IPS-15b (cell line): Measurements from ENCODE around the gene VEGFD.
"Not testable (repeated sequence)": the region's sequence is repeated elsewhere in the genome, so short reads cannot be mapped to it uniquely, and the experiment has no call there.

Experiments used
- H3K27me3 ChIP-seq: one replicate; pipeline ENCODE4 v1.6.1; 2013; ENCODE audit warnings: low read length; ENCODE audit not compliant: control insufficient read depth, insufficient read depth
- H3K36me3 ChIP-seq: one replicate; pipeline ENCODE4 v1.6.1; 2013; ENCODE audit warnings: low read length; ENCODE audit not compliant: control insufficient read depth, insufficient read depth
- H3K4me1 ChIP-seq: one replicate; pipeline ENCODE4 v1.6.1; 2013; ENCODE audit warnings: mild to moderate bottlenecking, low read length; ENCODE audit not compliant: control insufficient read depth, insufficient read depth
- H3K4me3 ChIP-seq: one replicate; pipeline ENCODE4 v1.5.1; 2013; ENCODE audit warnings: low read depth, low read length
- H3K9ac ChIP-seq: one replicate; pipeline ENCODE4 v1.6.1; 2013; ENCODE audit warnings: low read depth, mild to moderate bottlenecking, low read length
- H3K9me3 ChIP-seq: one replicate; pipeline ENCODE4 v1.6.1; 2013; ENCODE audit warnings: mild to moderate bottlenecking, low read length; ENCODE audit not compliant: control insufficient read depth, insufficient read depth

Gene VEGFD

GRCh38 chrX:15322472-15322871 lies 61.7 kb downstream of the VEGFD start:
- H3K4me3 ChIP-seq, result no peak overlapping the region
- H3K36me3 ChIP-seq, result no peaks in the 10 kb centered on the region
- H3K4me1 ChIP-seq, result no peaks in the 10 kb centered on the region
- no peak overlapping the region for H3K9ac ChIP-seq
- no peaks in the 10 kb centered on the region for H3K27me3 ChIP-seq
- H3K9me3 ChIP-seq, result no peaks in the 10 kb centered on the region

DNA sequence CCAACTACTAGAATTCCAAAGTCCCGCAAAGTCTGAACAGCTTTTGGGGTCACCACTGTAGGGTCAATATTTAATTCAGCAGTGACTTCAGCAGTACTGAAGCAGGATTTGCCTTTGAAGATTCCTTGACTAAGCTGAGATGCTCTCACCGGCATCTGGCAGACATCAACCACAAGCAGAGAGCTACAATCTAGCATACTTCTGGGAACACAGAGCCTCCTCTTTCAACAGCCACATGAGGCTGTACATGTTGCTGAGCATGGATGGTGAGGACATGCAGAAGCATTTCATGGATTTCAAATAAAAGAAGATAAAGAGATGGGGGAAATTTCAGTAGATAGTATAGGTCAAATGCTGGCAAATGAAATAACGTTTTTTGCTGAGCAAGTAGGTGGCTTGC lies 62.1 kb downstream of the VEGFD start:
- Histone ChIP-seq H3K36me3 (no peaks in the 10 kb centered on the region), H3K4me3 (no peak overlapping the region), H3K9ac (no peak overlapping the region), H3K4me1 (no peaks in the 10 kb centered on the region), H3K9me3 (no peaks in the 10 kb centered on the region), H3K27me3 (no peaks in the 10 kb centered on the region)

- Histone ChIP-seq H3K9ac (no peak overlapping the region), H3K27me3 (no peaks in the 10 kb centered on the region), H3K9me3 (no peaks in the 10 kb centered on the region), H3K4me1 (no peaks in the 10 kb centered on the region), H3K36me3 (no peaks in the 10 kb centered on the region), H3K4me3 (no peak overlapping the region)
Observed at GRCh38 chrX:15321447-15321846, 62.8 kb downstream of the VEGFD start.

- H3K4me1 ChIP-seq, result no peaks in the 10 kb centered on the region
- no peak overlapping the region for H3K4me3 ChIP-seq
- H3K36me3 ChIP-seq, result no peaks in the 10 kb centered on the region
- H3K9me3 ChIP-seq, result no peaks in the 10 kb centered on the region
- no peak overlapping the region for H3K9ac ChIP-seq
- no peaks in the 10 kb centered on the region for H3K27me3 ChIP-seq
Observed at GRCh38 chrX:15320297-15320696, 63.9 kb downstream of the VEGFD start.

GRCh38 chrX:15319075-15319474 lies 65.1 kb downstream of the VEGFD start:
- Histone ChIP-seq H3K4me1 (no peaks in the 10 kb centered on the region), H3K9me3 (no peaks in the 10 kb centered on the region), H3K9ac (no peak overlapping the region), H3K27me3 (no peaks in the 10 kb centered on the region), H3K4me3 (no peak overlapping the region), H3K36me3 (no peaks in the 10 kb centered on the region)

DNA sequence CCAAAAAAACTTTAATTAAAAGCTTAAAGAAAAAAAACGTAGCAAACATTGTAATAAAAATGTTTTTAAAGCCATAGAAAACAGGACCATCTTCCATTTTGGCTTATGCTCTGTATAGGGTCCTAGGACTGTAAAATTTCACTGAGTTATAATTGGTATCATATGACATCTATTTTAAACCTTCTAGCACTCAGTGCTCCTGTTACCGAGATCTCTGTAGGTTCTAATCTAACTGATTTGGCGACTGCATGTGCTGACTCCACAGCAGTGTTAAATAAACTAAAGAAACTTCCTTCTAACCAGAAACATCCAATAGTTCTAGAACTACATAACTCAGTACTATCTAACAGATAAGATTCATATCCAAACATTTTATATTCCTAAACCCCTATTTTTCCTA lies 68.7 kb downstream of the VEGFD start, which contains the start of gene ASB11:
TSS of gene ASB11 (minus strand) at position 132 of the 400 bp plus-strand sequence. CDS start at position 97, 35 bp downstream.
- no peaks in the 10 kb centered on the region for H3K36me3 ChIP-seq
- H3K9me3 ChIP-seq, result no peaks in the 10 kb centered on the region
- no peak within 1 kb of the TSS for H3K9ac ChIP-seq
- H3K27me3 ChIP-seq, result no peaks in the 10 kb centered on the region
- H3K4me1 ChIP-seq, result no peaks in the 10 kb centered on the region
- H3K4me3 ChIP-seq, result no peak within 1 kb of the TSS

DNA sequence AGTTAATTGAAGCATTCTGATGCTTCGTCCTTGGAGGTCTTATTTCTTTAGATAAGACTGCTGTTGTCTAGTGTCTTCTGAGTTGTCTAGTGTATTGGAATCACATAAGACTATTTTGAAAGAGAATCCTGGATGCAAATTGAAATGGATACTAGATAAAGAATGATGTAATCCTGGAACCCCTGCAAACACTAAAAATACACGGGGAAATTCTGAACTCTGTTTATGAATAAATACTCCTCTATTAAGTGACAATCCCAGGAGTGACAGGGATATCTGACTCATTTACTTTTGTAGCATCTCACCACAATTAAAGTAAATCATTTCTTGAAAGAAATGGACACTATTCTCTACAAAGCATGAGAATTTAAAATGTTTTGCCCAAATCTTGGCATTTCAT lies 69.7 kb downstream of the VEGFD start:
- no peaks in the 10 kb centered on the region for H3K36me3 ChIP-seq
- H3K9ac ChIP-seq, result no peak overlapping the region
- H3K4me3 ChIP-seq, result no peak overlapping the region
- no peaks in the 10 kb centered on the region for H3K9me3 ChIP-seq
- H3K4me1 ChIP-seq, result no peaks in the 10 kb centered on the region
- H3K27me3 ChIP-seq, result no peaks in the 10 kb centered on the region

DNA sequence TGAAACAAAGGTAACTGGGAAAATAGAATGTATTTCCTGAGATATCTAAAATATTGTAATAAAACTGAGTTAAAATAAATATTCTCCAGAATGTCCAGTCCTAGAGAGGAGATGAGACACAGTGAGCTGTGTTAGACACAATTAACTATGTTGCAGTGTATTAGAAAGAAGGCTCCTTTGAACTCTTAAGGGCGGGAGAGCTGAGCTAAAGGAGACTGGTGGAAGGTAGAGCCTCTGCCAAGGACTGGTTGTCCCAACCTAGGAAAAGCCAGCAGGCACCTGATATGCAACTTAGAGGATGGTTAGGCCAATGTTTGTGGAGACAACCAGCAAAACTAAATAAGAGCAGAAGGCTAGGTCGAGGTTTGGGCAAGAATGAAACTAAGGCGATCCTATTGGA lies 73.1 kb downstream of the VEGFD start:
- no peak overlapping the region for H3K4me3 ChIP-seq
- no peak overlapping the region for H3K9ac ChIP-seq
- H3K27me3 ChIP-seq, result no peaks in the 10 kb centered on the region
- H3K4me1 ChIP-seq, result no peaks in the 10 kb centered on the region
- no peaks in the 10 kb centered on the region for H3K36me3 ChIP-seq
- no peaks in the 10 kb centered on the region for H3K9me3 ChIP-seq

DNA sequence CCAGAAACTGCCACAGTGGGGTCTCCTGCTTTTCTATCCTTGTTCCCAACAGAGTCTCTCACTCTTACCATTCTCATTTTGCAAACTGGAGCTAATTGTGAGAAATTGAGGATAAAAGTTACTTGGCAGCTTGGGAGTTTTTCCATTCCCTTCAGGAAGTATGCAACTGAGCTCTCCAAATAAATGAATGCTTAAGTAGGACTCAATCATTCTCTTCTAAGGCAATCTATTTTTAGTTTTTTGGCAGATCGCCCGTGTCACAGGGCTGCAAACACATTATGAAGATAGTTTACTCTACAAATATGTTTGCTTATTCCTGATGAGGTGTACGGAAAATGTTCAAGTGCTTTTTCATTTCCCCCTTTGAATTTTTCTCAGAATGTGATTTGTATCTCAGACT lies 74.1 kb downstream of the VEGFD start:
- Histone ChIP-seq H3K9me3 (no peaks in the 10 kb centered on the region), H3K27me3 (no peaks in the 10 kb centered on the region), H3K9ac (no peak overlapping the region), H3K4me3 (no peak overlapping the region), H3K36me3 (no peaks in the 10 kb centered on the region), H3K4me1 (no peaks in the 10 kb centered on the region)

DNA sequence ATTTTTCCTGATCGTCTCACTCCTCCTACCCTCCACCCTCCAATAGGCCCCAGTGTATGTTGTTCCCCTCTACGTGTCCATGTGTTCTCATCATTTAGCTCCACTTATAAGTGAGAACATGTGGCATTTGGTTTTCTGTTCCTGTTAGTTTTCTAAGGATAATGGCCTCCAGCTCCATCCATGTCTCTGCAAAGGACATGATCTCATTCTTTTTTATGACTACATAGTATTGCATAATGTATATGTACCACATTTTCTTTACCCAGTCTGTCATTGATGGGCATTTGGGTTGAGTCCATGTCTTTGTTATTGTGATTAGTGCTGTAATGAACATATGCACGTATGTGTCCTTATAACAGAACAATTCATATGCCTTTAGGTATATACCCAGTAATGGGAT lies 78.3 kb downstream of the VEGFD start:
- not testable (repeated sequence) for H3K27me3 ChIP-seq, H3K4me1 ChIP-seq, H3K36me3 ChIP-seq, H3K9ac ChIP-seq, H3K9me3 ChIP-seq, H3K4me3 ChIP-seq

- no peaks in the 10 kb centered on the region for H3K36me3 ChIP-seq
- no peaks in the 10 kb centered on the region for H3K4me1 ChIP-seq
- H3K9me3 ChIP-seq, result no peaks in the 10 kb centered on the region
- no peaks in the 10 kb centered on the region for H3K27me3 ChIP-seq
- H3K9ac ChIP-seq, result no peak overlapping the region
- H3K4me3 ChIP-seq, result no peak overlapping the region
Observed at GRCh38 chrX:15301924-15302323, 82.3 kb downstream of the VEGFD start.

GRCh38 chrX:15299941-15300851 lies 84.0 kb downstream of the VEGFD start:
- no peaks in the 10 kb centered on the region for H3K27me3 ChIP-seq
- H3K4me1 ChIP-seq, result no peaks in the 10 kb centered on the region
- H3K9ac ChIP-seq, result no peak overlapping the region

More at GRCh38 chrX:15299941-15300851, 84.0 kb downstream of the VEGFD start:
- H3K4me3 ChIP-seq, result no peak overlapping the region
- no peaks in the 10 kb centered on the region for H3K36me3 ChIP-seq
- H3K9me3 ChIP-seq, result no peaks in the 10 kb centered on the region
